Activated CD8-positive, alpha-beta memory T cell treated with anti-CD3 and anti-CD28 coated beads for 48 hours (primary cell): ENCODE measurements around the gene NEK6.
A peak's percentile ranks its signal among the peaks of the same experiment; 100 is the strongest.
"Not testable (repeated sequence)": the region's sequence is repeated elsewhere in the genome, so short reads cannot be mapped to it uniquely, and the experiment has no call there.

ENCODE experiments used
- DNase-seq, 3 experiments: peaks; one replicate each; pipeline ENCODE4 v3.0.0-alpha.2; 2020; ENCODE audit warnings: low read depth in 2 of 3, low spot score in 2 of 3

Gene NEK6

DNA sequence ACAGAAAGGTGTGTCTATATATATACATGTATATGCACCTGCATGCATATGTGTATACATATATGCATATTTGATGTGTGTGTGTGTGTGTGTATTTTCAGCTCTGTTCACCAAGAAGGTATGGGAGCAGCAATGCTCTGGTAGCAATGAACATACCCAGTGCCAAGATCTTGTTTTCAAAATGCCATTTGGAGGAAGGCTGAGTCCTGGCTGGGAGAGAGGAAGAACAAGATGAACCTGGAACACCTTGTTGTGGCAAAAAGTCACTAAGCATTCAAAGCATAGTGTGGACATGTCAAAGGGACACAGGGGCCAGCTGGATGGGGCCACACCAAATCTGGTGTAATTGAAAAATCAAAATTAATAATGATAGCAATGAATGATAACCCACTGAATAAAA lies 31.8 kb upstream of the NEK6 start:
- no peak for DNase-seq

DNA sequence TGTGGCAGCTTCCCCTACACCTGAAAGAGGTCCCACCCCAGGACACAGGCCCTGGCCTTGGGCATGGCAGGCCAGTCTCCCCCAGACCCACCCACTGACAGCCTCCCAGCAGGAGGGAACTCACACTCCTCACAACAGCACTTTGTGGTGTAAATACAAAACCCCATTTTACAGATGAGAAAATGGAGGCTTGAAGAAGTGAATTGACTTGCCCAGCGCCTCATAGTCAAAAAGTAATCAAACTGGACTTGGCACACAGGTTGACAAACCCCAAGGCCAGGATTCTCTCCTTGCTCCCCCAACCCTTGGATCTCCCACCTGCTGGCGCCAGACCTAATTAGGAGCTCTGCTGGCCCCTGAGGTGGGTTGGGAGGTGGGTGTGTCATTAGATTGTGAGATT lies 29.2 kb upstream of the NEK6 start:
- no peak for DNase-seq

DNA sequence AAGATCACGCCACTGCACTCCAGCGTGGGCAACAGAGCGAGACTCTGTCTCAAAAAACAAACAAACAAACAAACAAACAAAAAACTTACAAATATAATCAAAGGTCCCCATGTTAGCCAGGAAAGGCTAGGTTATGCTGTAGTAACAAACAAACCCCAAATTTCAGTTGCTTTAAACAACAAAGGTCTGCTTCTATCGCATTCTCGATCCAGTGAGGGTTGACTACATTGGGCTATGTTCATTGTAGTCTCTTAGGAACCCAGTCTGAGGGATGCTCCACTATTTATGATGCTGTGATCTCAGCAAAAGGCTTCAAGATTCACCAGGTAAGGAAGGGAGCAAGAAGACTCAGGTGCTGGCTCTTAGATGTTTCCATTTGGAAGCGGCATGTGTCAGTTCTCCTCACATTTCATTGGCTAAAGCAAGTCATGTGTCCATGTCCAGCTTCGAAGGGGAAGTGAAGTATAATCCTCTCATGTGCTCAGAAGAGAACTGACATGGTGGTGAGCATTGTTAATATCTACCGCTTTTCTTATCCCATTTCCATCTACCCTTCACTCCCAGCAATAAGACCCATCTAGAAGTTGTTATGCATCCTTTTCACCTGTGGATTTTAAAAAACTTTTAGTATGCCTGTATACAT lies 26.5 kb upstream of the NEK6 start:
- no peak for DNase-seq

DNA sequence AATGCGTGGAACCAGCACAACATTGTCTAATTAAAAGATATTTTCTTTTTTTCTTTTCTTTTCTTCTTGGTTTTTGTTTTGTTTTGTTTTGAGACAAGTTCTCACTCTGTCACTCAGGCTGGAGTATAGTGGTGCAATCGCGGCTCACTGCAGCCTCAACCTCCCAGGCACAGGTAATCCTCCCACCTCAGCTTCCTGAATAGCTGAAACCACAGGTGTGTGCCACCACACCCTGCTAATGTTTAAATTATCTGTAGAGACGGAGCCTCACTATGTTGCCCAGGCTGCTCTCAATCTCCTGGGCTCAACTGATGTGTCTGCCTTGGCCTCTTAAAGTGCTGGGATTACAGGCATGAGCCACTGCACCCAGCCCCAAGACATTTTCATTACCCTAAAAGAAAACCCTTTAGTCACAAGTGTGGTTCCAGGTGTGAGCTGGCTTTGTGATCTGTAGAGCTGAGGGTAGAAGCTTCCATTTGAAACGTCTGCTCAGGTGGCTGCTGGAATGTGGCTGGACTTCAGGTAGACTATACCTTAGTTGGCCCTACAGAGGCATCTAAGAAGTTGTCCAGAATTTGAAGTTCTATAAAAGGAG lies 19.1 kb upstream of the NEK6 start:
- no peak for DNase-seq

DNA sequence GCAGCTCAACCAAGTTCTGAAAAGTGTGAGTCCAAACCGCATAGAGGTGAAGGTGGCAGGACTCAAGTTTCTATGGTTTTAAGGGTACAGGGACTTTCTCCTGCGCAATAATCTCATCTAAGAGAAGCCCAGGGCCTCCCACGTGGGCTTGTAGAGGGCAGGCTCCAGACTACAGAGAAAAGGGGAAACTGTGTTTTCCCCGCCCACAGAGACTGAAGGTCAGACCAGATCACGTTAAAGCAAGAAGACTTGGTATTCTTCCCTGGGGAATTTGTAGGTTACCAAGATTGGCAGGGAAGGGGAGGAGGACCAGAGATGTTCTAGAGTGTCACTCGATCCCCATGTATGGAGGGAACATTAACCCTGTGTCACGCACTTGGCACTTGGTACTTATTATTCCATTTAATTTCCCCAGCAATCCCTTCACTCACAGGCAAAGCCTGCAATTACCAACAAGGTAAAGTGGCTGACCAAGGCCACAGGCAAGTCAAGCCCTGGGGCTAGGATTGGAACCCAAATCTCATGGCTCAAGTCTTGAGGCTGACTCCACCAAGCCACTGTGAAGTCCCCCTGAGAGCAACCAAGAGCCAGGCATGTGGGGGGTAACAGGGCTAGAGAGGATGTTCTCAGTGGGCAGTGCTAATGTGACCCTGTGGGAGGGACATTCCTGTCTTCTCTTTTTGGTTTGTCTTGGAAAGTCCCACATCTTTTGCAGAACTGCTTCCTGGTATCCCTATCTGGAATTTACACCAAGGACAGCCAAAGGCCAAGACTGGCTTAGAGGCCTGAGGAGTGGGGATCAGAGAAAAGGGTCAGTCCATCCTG lies 18.3 kb upstream of the NEK6 start:
- DNase-seq: no peak

DNA sequence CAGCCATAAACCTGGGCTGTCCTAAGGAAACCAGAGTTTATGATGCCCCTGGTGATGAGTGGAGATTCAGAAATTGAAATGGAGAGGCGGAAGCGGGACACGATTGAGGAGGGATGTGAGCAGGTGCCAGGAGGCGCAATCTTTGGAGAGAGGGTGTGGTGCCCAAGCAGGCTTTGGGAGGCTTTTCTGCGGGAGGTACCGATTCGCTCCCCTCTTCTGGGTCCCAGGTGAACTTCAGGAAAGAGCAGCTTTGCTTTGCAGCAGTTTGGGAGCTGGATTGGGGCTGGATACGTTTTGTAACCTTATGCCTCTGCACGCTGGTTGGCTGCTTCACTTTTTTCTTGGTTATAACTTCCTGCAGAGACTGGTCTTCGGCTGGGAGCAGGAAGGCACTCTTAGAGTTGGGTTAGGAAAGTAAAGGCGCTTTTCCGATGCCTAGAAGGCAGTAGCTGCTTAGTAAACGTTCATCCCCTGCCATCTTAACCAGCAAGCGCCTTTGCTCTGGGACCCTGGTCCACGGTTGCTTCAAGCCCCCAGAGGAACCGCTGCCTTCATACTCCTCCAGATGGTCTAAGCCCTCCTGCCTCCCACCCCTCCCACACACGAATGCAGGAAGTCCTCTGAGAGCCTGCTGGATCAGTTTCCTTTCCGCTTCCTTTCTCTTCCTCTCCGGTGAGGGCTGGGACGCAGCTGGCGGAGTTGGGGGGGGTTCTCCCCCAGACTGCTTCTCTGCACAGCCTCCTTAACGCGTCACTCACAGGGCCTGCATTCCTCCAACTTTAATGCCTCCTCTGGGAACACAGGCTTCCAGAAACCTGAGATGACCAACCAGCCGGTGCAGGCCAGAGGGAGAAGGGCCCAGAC lies 15.2 kb upstream of the NEK6 start:
- no peak for DNase-seq

DNA sequence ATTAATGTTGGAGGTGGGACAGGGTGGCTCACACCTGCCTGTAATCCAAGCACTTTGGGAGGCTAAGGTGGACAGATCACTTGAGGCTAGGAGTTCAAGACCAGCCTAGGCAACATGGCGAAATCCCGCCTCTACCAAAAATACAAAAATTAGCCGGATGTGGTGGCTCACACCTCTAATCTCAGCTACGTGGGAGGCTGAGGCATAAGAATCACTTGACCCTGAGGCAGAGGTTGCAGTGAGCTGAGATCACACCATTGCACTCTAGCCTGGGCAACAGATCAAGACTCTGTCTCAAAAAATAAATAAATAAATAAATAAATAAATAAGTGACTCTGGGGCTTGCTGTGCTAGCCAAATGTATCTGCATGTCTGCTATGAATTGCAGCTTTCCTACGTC lies 10.4 kb upstream of the NEK6 start:
- not testable (repeated sequence) for DNase-seq

DNA sequence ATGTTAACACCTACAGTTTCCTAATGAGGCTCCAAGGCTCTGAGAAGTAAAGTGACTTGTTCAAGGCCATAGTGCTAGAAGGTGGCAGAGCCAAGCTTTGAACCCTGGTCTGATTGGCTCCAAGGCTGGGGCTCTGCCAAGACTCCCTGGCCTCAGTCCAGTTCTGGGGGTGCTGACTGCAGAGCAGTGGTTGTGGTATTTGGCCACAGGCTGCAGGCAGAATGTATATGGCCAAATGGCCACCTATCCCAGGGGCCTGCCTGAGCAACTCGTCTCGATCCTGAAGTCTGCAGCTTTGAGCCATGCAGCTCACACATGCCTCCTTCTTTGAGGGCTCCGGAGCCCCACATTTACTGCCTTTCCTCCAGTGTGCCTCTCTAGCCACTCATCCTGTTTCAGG lies 9.7 kb upstream of the NEK6 start:
- DNase-seq: no peak

DNA sequence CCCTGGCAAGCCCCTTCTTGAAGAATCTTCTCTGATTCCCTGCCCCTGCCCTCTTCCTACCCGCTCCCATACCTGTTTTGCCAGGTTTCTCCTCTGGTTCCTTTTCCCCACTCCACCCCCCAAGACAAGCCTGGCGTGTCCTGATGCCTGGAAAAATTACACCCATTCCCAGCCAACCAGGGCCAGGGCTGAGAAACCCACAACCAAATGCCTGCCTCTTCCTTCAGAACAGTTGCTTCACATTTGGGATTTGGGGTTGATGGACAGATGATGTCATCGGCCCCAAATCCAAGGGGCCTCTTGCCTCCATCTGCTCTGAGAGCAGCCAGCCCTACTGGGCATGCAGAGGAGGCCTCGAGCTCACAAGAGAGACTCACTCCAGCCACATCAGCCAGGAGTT lies 8.8 kb upstream of the NEK6 start:
- DNase-seq: no peak

DNA sequence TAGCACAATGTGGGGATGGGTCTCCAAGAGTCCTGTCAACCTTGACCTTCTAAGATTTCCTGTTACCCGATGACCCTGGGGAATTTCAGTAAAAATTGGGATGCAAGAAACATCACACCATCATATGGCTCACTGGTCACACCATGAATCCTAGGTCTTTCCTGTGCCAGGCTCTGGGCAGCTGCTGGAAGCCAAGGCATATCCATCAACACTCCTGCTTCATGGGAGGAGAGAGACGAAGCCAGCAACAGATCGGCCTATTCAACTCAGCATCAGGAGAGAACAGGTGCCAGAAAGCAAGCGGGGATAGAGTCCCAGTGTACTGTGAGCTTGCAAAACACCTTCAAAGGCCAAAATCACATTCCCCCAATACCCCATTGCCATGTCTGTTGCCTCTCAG lies 6.5 kb upstream of the NEK6 start:
- DNase-seq: no peak

DNA sequence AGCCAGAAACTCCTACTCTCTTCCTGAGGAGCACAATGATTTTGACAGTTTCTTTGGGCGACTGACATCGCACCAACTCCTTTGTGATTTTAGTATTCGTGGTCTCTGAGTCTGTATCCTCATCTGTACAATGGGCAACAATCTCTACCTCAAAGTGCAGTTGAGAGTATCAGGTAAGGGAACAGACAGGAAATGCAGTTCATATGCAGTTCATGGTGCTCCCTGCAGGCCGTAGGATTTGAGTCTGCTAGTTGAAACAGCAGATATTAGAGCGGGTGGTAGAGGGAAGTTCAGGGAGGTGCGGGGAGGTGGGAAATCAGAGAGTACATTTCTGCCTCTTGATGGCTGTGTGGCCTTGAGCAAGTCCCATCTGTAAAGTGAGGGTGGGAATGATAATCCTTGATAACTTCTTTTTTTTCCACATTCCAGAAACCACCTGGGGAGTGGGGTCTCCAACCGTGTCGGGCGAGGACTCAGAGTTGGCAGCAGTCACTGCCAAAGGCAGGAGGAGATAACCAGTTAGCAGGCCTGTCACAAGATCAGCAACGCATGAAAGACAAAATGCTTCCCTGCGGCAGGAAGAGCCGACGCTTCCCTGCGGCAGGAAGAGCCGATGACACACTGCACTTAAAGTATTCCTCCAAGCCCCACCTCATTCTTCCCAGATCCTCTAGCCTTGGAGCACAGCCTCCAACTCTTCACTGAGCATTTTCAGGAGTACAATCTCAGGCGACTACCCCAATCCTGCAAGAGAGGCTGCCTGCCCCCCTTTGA lies 6.0 kb upstream of the NEK6 start:
- no peak for DNase-seq

DNA sequence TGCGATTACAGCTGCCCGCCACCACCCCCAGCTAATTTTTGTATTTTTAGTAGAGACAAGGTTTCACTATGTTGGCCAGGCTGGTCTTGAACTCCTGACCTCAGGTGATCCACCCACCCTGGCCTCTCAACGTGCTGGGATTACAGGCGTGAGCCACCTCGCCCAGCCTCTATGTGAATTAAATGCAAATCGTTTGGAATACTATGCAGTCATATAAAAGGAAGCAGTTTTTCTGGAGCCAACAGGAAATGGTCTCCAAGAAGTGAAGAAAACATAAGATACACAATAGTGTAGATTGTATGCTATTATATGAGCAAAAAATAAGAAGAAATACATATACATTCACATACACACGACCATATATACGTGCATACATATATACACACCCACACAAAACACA lies 4.9 kb upstream of the NEK6 start:
- not testable (repeated sequence) for DNase-seq

DNA sequence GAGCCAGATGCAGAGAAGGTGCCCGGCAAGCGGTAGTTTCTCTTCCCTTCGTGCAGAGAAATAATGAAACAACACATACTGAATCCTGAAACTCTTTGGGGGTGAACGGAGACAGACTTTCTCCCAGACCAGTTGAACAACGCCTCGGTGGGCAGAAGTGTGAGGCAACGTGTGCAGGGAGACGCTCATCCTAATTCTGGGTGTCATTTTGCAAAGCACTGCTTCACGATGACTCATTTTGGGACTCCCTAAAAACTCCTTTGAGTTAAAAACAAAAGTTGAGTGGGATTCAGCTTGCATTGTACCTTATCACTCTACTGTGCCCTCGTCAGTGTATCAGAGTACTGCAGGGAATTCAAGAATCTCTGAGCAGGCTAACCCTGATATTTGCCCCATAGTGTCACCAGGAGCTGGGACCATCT lies 3.5 kb upstream of the NEK6 start:
- peak in 1 of 3 experiments; percentile 27 for DNase-seq

DNA sequence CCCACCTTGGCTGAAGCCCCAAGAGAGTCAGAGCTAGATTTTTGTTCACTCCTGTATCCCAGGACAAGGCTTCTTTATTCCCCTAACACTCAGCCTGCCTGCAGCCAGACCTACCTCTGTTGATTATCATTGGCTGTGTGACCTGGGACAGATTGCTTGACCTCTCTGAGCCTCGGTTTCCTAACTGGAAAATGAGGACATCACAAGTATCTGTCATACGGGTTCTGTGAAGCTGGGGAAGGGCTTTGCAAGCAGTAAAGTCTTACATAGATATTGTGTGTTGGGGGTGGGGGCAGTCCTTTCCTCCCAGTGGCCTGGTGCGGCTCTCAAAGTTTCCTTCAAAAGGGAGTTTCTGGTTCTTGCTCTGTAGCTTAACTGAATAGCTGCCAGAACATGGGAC lies 2.5 kb upstream of the NEK6 start:
- no peak for DNase-seq

DNA sequence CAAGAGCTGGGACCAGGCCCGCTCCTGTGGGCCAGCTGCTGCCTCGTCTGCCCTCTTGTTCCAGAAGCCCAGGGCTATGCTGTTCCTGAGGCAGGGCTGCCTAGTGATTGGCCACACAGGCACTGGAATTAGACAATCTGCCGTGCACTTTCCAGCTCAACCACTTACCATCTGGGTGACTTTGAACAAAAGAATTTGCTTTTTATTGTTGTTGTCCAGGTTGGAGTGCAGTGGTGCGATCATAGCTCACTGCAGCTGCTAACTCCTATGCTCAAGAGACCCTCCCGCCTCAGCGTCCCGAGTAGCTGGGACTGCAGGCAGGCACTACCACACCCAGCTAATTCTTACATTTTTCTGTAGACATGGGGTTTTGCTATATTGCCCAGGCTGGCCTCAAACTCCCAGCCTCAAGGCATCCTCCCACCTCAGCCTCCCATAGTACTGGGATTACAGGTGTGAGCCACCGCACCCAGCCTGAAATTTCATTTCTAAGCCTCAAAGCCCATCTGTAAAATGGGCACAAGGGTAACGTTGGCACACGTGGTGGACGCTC lies 1.2 kb upstream of the NEK6 start:
- no peak for DNase-seq

DNA sequence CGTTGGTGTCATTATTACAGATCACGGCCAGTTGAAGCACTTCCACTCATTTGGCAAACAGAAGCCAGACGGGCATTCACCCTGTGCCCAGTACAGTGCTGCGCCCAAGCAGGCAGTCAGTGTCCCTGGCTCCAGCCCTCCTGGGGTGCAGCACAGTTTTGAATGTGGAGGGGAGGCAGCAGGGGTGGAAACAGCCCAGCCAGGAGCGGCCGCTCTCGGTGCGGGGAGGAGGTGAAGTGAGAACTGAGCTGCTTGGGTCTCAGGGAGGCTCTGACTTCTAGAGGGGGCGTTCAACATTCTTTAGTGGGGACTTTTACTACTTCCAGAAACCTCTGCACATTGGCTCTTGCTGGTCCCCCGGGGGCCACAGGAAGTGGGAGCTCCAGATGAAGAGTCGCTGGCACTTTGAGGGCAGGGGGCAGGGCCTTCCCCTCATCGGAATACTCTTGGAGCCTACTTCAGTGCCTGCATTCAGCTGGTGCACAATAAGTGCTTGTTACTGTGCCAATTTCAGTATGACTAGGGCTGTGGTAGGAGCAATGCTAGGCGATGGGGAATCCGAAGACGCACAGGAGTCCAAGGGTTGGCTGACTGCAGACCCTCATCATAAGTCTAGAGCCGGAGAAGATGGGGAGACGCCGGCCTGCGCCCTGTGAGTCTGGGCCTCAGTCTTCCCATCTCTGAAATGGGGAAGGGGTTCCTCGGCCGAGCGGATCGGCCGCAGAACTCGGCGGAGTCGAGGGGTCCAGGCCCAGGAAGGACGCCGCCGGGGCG lies 492 bp upstream of the NEK6 start:
- DNase-seq: no peak

DNA sequence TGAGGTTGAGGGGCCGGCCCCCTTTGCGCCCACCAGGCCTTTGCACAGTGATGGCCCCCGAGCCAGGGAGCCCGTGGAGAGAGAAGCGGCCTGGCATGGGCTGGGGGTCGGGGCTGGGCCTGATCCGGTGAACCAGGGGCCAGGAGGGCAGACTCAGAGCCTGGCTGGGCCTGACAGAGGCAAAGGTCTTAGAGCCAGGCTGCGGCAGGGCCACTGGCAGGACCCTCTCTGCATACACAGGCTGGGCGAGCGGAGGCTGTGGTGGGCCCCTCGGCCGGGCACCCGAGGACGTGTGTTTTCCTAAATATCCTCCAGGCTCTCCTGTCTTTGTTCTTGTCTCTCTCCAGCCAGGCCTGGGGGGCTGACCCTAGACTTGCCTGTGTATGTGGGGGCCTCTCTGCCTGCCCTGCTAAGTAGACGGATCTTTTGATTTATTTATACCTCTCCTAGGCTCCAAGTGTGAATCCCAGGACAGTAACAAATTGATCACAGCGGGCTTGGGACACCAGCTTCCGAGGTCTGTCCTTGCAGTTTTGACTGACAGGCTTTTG lies 933 bp downstream of the NEK6 start:
- no peak for DNase-seq

DNA sequence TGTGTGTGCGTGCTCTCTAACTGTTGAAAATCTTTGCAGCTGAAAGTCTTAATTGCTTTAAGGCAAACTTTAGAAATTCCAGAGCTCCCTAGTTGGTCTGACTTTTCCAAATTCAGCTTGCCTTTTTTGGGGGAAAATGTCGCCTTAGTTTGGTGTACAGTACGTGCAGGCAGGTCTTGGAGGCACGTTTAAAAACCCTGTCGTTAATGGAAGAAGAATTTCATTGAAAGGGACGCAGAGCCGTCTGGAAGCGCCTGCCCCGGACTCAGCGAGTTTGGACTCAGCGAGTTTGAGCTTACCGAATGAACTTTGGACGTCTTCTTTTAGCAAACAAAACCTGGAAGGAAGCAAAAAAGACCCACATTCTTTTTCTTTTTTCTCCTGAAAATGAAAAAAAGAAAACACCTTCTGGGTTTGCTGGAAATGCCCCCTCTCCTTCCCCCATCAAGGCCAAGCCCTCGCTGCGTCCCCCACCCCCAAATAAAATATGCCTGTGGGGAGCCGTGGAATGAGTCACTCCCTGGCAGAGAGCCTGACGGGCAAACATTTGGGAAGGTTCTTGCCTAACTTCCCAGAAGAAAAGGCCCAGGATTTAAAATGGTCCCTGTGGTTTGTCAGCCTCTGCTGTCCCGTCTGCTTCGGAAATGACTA lies 1.5 kb downstream of the NEK6 start:
- DNase-seq: no peak
